T47D (cell line): ENCODE measurements around the gene GNB1L.

Experiments
- DNase-seq, 2 experiments: peaks; one replicate each; pipeline versions ENCODE4 v3.0.0 to v3.0.0-alpha.2; 2011 to 2012; ENCODE audit warnings: low read depth in 1 of 2, low spot score in 1 of 2
- JUND ChIP-seq: IDR thresholded peaks from 2 replicates; pipeline ENCODE4 v1.6.1; 2012; ENCODE audit warnings: low read depth
- in situ Hi-C: cut with HindIII; loops from 2 replicates; pipeline ENCODE4 v1.10.0; 2016; ENCODE audit warnings: low sequenced_read_pairs, low pct_unique_long_range_greater_than_20kb

Gene GNB1L

GRCh38 chr22:19877626-19878339 lies 23.1 kb upstream of the GNB1L start:
- DNase-seq, result no peak
- in situ Hi-C loops, result no loop called here
- no peak for TF ChIP-seq JUND

GRCh38 chr22:19876941-19877625 lies 22.4 kb upstream of the GNB1L start:
- in situ Hi-C loops, result no loop called here
- DNase-seq, result no peak
- no peak for TF ChIP-seq JUND

- in situ Hi-C loops, result no loop called here
These were observed 21.8 kb upstream of the GNB1L start for GRCh38 chr22:19876314-19876940.

GRCh38 chr22:19875531-19876313 lies 21.0 kb upstream of the GNB1L start:
- in situ Hi-C loops, result no loop called here
- no peak for TF ChIP-seq JUND
- DNase-seq, result no peak

More at GRCh38 chr22:19876314-19876940, 21.8 kb upstream of the GNB1L start:
- TF ChIP-seq JUND, result no peak
- DNase-seq, result no peak

DNA sequence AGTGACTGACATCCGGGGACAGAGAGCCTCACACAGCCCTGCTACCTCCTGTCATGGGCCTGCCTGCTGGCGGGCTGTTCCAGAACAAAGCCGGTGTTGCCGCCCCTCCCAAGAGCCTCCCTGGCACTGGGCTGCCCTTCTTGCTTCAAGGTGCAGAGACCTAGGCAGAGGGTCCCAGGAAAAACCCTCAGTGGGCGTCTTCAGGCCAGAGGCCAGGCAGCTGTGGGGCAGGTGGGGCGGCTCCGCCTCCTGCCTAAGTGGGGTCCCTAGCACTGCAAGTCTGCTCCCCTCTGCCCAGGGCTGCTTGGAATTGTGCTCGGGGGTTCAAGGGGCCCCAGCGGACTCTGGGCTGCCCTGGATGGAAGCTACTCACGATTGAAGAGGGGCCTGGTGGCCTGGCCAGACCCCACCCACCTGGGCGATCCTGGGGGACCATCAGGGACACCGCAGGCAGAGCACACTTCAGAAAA lies 20.4 kb upstream of the GNB1L start:
- no peak for TF ChIP-seq JUND
- in situ Hi-C loops, result no loop called here
- DNase-seq, result no peak

- in situ Hi-C loops, result no loop called here
- no peak for DNase-seq
These were observed 19.8 kb upstream of the GNB1L start for GRCh38 chr22:19874307-19875060.

GRCh38 chr22:19873960-19874306 lies 19.3 kb upstream of the GNB1L start:
- DNase-seq, result no peak
- in situ Hi-C loops, result no loop called here
- no peak for TF ChIP-seq JUND

More at GRCh38 chr22:19874307-19875060, 19.8 kb upstream of the GNB1L start:
- TF ChIP-seq JUND, result no peak

GRCh38 chr22:19873138-19873959 lies 18.7 kb upstream of the GNB1L start:
- no peak for DNase-seq
- in situ Hi-C loops, result no loop called here
- TF ChIP-seq JUND, result no peak

- TF ChIP-seq JUND, result no peak
- in situ Hi-C loops, result no loop called here
- DNase-seq, result no peak
These were observed 18.1 kb upstream of the GNB1L start for GRCh38 chr22:19872779-19873137.

DNA sequence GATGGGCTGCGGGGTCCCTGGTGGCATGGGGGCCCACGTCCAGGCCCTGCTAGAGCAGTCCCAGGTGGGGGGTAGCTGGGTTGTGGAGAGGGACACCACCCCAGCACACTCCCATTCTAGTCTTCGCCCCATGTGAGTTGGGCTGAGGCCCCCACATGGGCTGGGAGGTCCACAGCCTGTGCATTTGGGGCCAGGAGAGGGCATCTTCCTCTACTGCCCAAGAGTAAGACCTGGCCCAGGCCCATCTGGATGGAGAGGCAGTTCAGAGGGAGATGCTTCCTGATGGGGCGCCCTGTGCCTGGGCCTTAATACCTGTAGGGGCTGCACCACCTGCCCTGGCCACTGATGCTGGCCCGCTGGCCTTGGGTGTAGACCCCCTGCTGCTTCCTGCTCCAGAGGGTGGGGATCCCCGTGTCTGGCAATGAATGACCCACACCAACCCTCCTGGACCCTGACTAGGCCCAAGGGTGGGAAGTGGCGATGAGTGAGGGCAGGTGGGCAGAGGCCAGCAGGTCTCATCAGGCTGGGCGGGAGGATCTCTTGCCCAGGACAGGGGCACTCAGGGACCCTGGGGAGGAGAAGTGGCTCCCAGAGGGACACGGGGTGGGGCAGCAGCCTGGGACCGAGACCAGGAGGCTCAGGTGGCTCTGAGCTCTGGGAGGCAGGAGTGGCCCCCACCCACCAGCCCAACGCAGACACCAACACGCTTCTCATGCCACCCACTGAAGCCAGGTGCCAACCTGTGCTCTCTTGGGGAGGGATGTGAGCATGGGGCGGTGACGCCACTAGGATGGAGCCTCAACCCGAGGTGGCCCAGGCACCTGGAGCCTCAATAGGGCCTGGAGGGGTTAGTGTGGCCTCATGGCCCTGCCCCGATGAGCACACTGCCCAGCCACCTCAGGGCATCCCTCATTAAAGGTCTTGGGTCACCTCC lies 17.4 kb upstream of the GNB1L start:
- in situ Hi-C loops, result no loop called here
- TF ChIP-seq JUND, result no peak
- no peak for DNase-seq
